Measurements from ENCODE around the gene C1QTNF1. TPM values are rescaled to one million over a fixed set of nuclear protein-coding genes. Genes with fewer than 3 reads are reported as not detected.

C1QTNF1 gene
- total RNA-seq, 1 experiment from 2014 or later: 18.6 TPM

GRCh38 chr17:78981010-78981888 is 42.7 kb upstream of the C1QTNF1 start:
- peaks cover 21% of the 10 kb centered on the region for H3K4me1 ChIP-seq (ENCODE audit: insufficient read depth, low read length)
- no peaks in the 10 kb centered on the region for H3F3A ChIP-seq (ENCODE audit: low read length, unreplicated experiment)
- CTCF ChIA-PET: no interaction called here
- no peaks in the 10 kb centered on the region for H3K27me3 ChIP-seq (ENCODE audit: low read length)
- no peak overlapping the region for H3K4me3 ChIP-seq (ENCODE audit: low read length)
- TF ChIP-seq EZH2 (IDR thresholded peaks at IDR 0.05; ENCODE audit: low read length, unreplicated experiment): no peak
- TF ChIP-seq EZH2phosphoT487 (IDR thresholded peaks at IDR 0.05; ENCODE audit: borderline replicate concordance, low read length): no peak
- no peak for TF ChIP-seq CTCF (conservative IDR thresholded peaks at IDR 0.05; ENCODE audit: low read depth, low read length)
- no peak overlapping the region for H2AFZ ChIP-seq (ENCODE audit: low read length)
- intact Hi-C loops (cut with micrococcal nuclease): no loop called here
- no peaks in the 10 kb centered on the region for H3K9me3 ChIP-seq (ENCODE audit: low read length)
- DNase-seq (no peak), ATAC-seq (no peak)
- H3K9ac ChIP-seq (ENCODE audit: low read length): no peak overlapping the region
- peaks cover 12% of the 10 kb centered on the region; the same call in 1 of the 2 replicates for H3K79me2 ChIP-seq (ENCODE audit: low read length)
- no peaks in the 10 kb centered on the region for H3K9me2 ChIP-seq (replicated peaks; ENCODE audit: low read length)
- no peaks in the 10 kb centered on the region for H4K20me1 ChIP-seq (ENCODE audit: low read length)
- H3K4me2 ChIP-seq (ENCODE audit: low read length): no peak overlapping the region
- no peaks in the 10 kb centered on the region for H3K36me3 ChIP-seq (ENCODE audit: low read depth, low read length)
- no peak overlapping the region for H3K27ac ChIP-seq (ENCODE audit: low read length)
- POLR2A ChIA-PET (ENCODE audit: unreplicated experiment): no interaction called here
- BruUV-seq (replicated peaks): no TSS peak

GRCh38 chr17:78985395-78985794 is 38.6 kb upstream of the C1QTNF1 start:
- no peaks in the 10 kb centered on the region for H3K9me3 ChIP-seq (ENCODE audit: low read length)
- H3K27ac ChIP-seq (ENCODE audit: low read length): no peak overlapping the region
- H3K4me1 ChIP-seq (ENCODE audit: insufficient read depth, low read length): peaks cover 31% of the 10 kb centered on the region
- CTCF ChIA-PET: interaction anchor here (0.7 kb wide), 1 partner anchor 123 kb away, joined by 5 read pairs; no protein-coding TSS in a partner anchor
- no peaks in the 10 kb centered on the region for H4K20me1 ChIP-seq (ENCODE audit: low read length)
- no peak overlapping the region for H3K9ac ChIP-seq (ENCODE audit: low read length)
- H3K4me2 ChIP-seq (ENCODE audit: low read length): no peak overlapping the region
- POLR2A ChIA-PET (ENCODE audit: unreplicated experiment): no interaction called here
- TF ChIP-seq EZH2 (IDR thresholded peaks at IDR 0.05; ENCODE audit: low read length, unreplicated experiment): no peak
- no peak for TF ChIP-seq CTCF (conservative IDR thresholded peaks at IDR 0.05; ENCODE audit: low read depth, low read length)
- no peak for TF ChIP-seq EZH2phosphoT487 (IDR thresholded peaks at IDR 0.05; ENCODE audit: borderline replicate concordance, low read length)
- no peaks in the 10 kb centered on the region for H3K27me3 ChIP-seq (ENCODE audit: low read length)
- H3K9me2 ChIP-seq (replicated peaks; ENCODE audit: low read length): no peaks in the 10 kb centered on the region
- no peak overlapping the region for H2AFZ ChIP-seq (ENCODE audit: low read length)
- peaks cover 7% of the 10 kb centered on the region for H3F3A ChIP-seq (ENCODE audit: low read length, unreplicated experiment)
- no peaks in the 10 kb centered on the region for H3K79me2 ChIP-seq (ENCODE audit: low read length)
- DNase-seq (no peak), ATAC-seq (no peak)
- BruUV-seq (replicated peaks): no TSS peak
- peaks cover 3% of the 10 kb centered on the region for H3K36me3 ChIP-seq (ENCODE audit: low read depth, low read length)
- no peak overlapping the region for H3K4me3 ChIP-seq (ENCODE audit: low read length)
- intact Hi-C loops (cut with micrococcal nuclease): no loop called here

Data from PC-3 (cell line).